Measurements from ENCODE around the gene REEP3.

DNA sequence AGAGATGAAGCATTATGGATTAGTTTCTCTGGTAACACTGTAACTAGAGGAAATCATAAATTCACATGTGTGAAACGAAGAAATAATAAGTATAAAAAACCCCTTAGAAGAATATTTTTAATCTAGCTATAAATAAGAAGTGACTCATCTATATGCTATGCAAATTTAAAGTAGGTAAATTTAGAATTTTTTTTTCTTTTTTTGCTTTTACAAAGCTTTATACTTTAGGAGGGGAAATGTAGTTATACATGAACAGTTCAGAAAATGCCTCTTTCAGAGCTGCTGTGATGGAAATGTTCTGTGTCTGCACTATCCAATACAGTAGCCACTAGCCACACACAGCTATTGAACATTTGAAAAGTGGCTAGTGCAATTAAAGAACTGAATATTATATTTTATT lies 87.3 kb downstream of the REEP3 start:
- no peak for TF ChIP-seq CTCF (conservative IDR thresholded peaks at IDR 0.05 in 1 of 2, IDR thresholded peaks at IDR 0.05 in 1 of 2; ENCODE audit: low read depth in 1 of 2, low read length in 2 of 2)
- no peak for TF ChIP-seq EZH2 (IDR thresholded peaks at IDR 0.05; ENCODE audit: low read length, missing control alignments)

All from fibroblast of lung (primary cell).